Mesangial cell (primary cell): ENCODE measurements around the gene RPS6KA2. TPM values are rescaled to one million over a fixed set of nuclear protein-coding genes. Genes with fewer than 3 reads are reported as not detected.

ENCODE experiments used
- total RNA-seq: library from RNA; depleted of rRNA; stranded (reverse); fragments of >200 nt; gene quantifications from 2 replicates; pipeline ENCODE4 v1.2.3, GENCODE V29; 2015

The RPS6KA2 gene
- total RNA-seq: 19.6 and 57.4 TPM in 2 replicates

GRCh38 chr6:166627033-166627874, at the start of gene RPS6KA2:
Gene RPS6KA2, minus strand, starts transcription at chr6:166627251. Its CDS starts 232 bp downstream, at chr6:166627019.

GRCh38 chr6:166586424-166587156, 40.5 kb downstream of the RPS6KA2 start, which contains the start of gene RAMACL:
Gene RAMACL, minus strand, starts transcription at chr6:166586678. Its CDS starts 201 bp downstream, at chr6:166586477.

GRCh38 chr6:166382933-166383801, 243.9 kb downstream of the RPS6KA2 start, which contains the start of gene MPC1:
Gene MPC1, minus strand, starts transcription at chr6:166382940. Its CDS starts 64 bp downstream, at chr6:166382876.

Other genes with a start within 250 kb of the RPS6KA2 start
- gene MPC1, start 244.3 kb downstream of the RPS6KA2 start, total RNA-seq: 19.1 and 21.7 TPM in 2 replicates
- gene RAMACL, start 40.6 kb downstream of the RPS6KA2 start, total RNA-seq: 0.49 and 0.51 TPM in 2 replicates